Measurements from ENCODE around the gene PMIS2. TPM values are rescaled to one million over a fixed set of nuclear protein-coding genes. Genes with fewer than 3 reads are reported as not detected.

PMIS2 gene
- total RNA-seq, 2 experiments from 2014 or later = not detected

GRCh38 chr19:35636651-35637050, 50.7 kb downstream of the PMIS2 start:
- ATAC-seq (ENCODE audit: low read depth) = peak; percentile 50
- H3K4me1 Mint-ChIP-seq = peaks cover 12% of the 10 kb centered on the region
- H3K9me3 Mint-ChIP-seq = no peaks in the 10 kb centered on the region
- no peak for DNase-seq
- H3K4me3 Mint-ChIP-seq = no peak overlapping the region
- POLR2A ChIA-PET = interaction anchor here (1.0 to 1.8 kb wide), 2 partner anchors 12 to 24 kb away, joined by 4 to 7 read pairs; partner anchors contain the start of genes COX6B1 and HAUS5
- H3K36me3 Mint-ChIP-seq = peaks cover 16% of the 10 kb centered on the region
- H3K27ac Mint-ChIP-seq = peak overlapping the region; percentile 75
- no peaks in the 10 kb centered on the region for H3K27me3 Mint-ChIP-seq

Other genes with a start within 250 kb of the PMIS2 start
- gene FFAR1, start 238.3 kb upstream of the PMIS2 start, total RNA-seq = not detected
- not detected for gene FFAR3, start 227.7 kb upstream of the PMIS2 start, total RNA-seq
- gene GPR42, start 215.1 kb upstream of the PMIS2 start, total RNA-seq = not detected
- gene FFAR2, start 137.9 kb upstream of the PMIS2 start, total RNA-seq = not detected
- gene KRTDAP, start 95.7 kb upstream of the PMIS2 start, total RNA-seq = not detected
- gene DMKN, start 72.5 kb upstream of the PMIS2 start, total RNA-seq = 1 to 10 TPM; 2.5 to 3.5 TPM
- gene SBSN, start 57.9 kb upstream of the PMIS2 start, total RNA-seq = not detected
- not detected for gene GAPDHS, start 52.7 kb upstream of the PMIS2 start, total RNA-seq
- 10 to 100 TPM; 37.2 to 38.2 TPM for gene TMEM147, start 40.5 kb upstream of the PMIS2 start, total RNA-seq
- not detected for gene ATP4A, start 22.5 kb upstream of the PMIS2 start, total RNA-seq
- 10 to 100 TPM; 50.5 to 51.7 TPM for gene HAUS5, start 26.6 kb downstream of the PMIS2 start, total RNA-seq
- gene RBM42, start 42.9 kb downstream of the PMIS2 start, total RNA-seq = 10 to 100 TPM; 87.4 to 92.2 TPM
- 1 to 10 TPM; 1.6 to 1.9 TPM for gene ETV2, start 55.6 kb downstream of the PMIS2 start, total RNA-seq
- 100 to 1,000 TPM; 407 to 412 TPM for gene COX6B1, start 62.1 kb downstream of the PMIS2 start, total RNA-seq
- 1 to 10 TPM in 1 of 2 experiments, under 1 TPM in 1; 0.88 to 1.7 TPM for gene UPK1A, start 80.3 kb downstream of the PMIS2 start, total RNA-seq
- gene ZBTB32, start 118.4 kb downstream of the PMIS2 start, total RNA-seq = 10 to 100 TPM; 24.5 to 33.6 TPM
- gene KMT2B, start 131.8 kb downstream of the PMIS2 start, total RNA-seq = 10 to 100 TPM; 74.6 to 75.9 TPM
- gene IGFLR1, start 156.3 kb downstream of the PMIS2 start, total RNA-seq = 10 to 100 TPM; 63.0 to 63.4 TPM
- gene U2AF1L4, start 159.2 kb downstream of the PMIS2 start, total RNA-seq = 10 to 100 TPM; 31.9 to 33.1 TPM
- 10 to 100 TPM; 35.7 to 36.3 TPM for gene PSENEN, start 159.5 kb downstream of the PMIS2 start, total RNA-seq
- gene LIN37, start 162.4 kb downstream of the PMIS2 start, total RNA-seq = 10 to 100 TPM; 18.3 to 22.4 TPM
- gene HSPB6, start 170.9 kb downstream of the PMIS2 start, total RNA-seq = under 1 TPM in 1 of 2 experiments, not detected in 1; 0.36 TPM
- gene PROSER3, start 172.0 kb downstream of the PMIS2 start, total RNA-seq = 10 to 100 TPM; 53.0 to 59.9 TPM
- 10 to 100 TPM; 64.4 to 76.5 TPM for gene ARHGAP33, start 189.4 kb downstream of the PMIS2 start, total RNA-seq
- gene PRODH2, start 226.7 kb downstream of the PMIS2 start, total RNA-seq = not detected

Measured in activated naive CD8-positive, alpha-beta T cell treated with anti-CD3 and anti-CD28 coated beads, Interleukin-2, amount 10 ng/mL, durations not matched to agents 7 days and 5 days (primary cell).